ENCODE measurements around the gene LIPE.
A peak's percentile ranks its signal among the peaks of the same experiment; 100 is the strongest.

Gene LIPE

GRCh38 chr19:42397263-42398166 is 29.7 kb downstream of the LIPE start:
- no peak for TF ChIP-seq CTCF (IDR thresholded peaks at IDR 0.05; ENCODE audit: control insufficient read depth, extremely low read depth, insufficient read depth)
- DNase-seq (ENCODE audit: low read depth), result no peak
- peak overlapping the region; percentile 63 for H3K4me3 ChIP-seq (ENCODE audit: low read depth, low read length)

GRCh38 chr19:42396381-42397262 is 30.6 kb downstream of the LIPE start:
- DNase-seq (ENCODE audit: low read depth), result peak; percentile 92
- peak overlapping the region; percentile 63 for H3K4me3 ChIP-seq (ENCODE audit: low read depth, low read length)
- TF ChIP-seq CTCF (IDR thresholded peaks at IDR 0.05; ENCODE audit: control insufficient read depth, extremely low read depth, insufficient read depth), result no peak

- TF ChIP-seq CTCF (IDR thresholded peaks at IDR 0.05; ENCODE audit: control insufficient read depth, extremely low read depth, insufficient read depth), result no peak
- H3K4me3 ChIP-seq (ENCODE audit: low read depth, low read length), result no peak overlapping the region
- DNase-seq (ENCODE audit: low read depth), result no peak
Observed at GRCh38 chr19:42394751-42395150, 32.4 kb downstream of the LIPE start.

GRCh38 chr19:42392165-42392564 is 35.0 kb downstream of the LIPE start:
- TF ChIP-seq CTCF (IDR thresholded peaks at IDR 0.05; ENCODE audit: control insufficient read depth, extremely low read depth, insufficient read depth), result no peak
- no peak for DNase-seq (ENCODE audit: low read depth)
- no peak overlapping the region for H3K4me3 ChIP-seq (ENCODE audit: low read depth, low read length)

GRCh38 chr19:42389899-42390298 is 37.3 kb downstream of the LIPE start, which contains the start of gene CNFN:
CNFN (minus strand) TSS chr19:42390297; CDS start chr19:42389037, 1,260 bp downstream.
- TF ChIP-seq CTCF (IDR thresholded peaks at IDR 0.05; ENCODE audit: control insufficient read depth, extremely low read depth, insufficient read depth), result no peak
- H3K4me3 ChIP-seq (ENCODE audit: low read depth, low read length), result no peak within 1 kb of the TSS
- no peak for DNase-seq (ENCODE audit: low read depth)

GRCh38 chr19:42388851-42389489 is 38.2 kb downstream of the LIPE start:
- TF ChIP-seq CTCF (IDR thresholded peaks at IDR 0.05; ENCODE audit: control insufficient read depth, extremely low read depth, insufficient read depth), result no peak

More at GRCh38 chr19:42388851-42389489, 38.2 kb downstream of the LIPE start:
- no peak for DNase-seq (ENCODE audit: low read depth)
- no peak overlapping the region for H3K4me3 ChIP-seq (ENCODE audit: low read depth, low read length)

Measured in LNCaP clone FGC (cell line).